Spinal cord (tissue), 10 donors: Measurements from ENCODE around the gene COX11. TPM values are rescaled to one million over a fixed set of nuclear protein-coding genes. Genes with fewer than 3 reads are reported as not detected.

Experiments
- DNase-seq, 6 donors: peaks; one replicate each; pipeline versions ENCODE4 v3.0.0 to v3.0.0-alpha.2; 2013 to 2015; ENCODE audit warnings: low spot score in 6 of 6, low read depth in 4 of 6
- H3K27ac ChIP-seq: one replicate; pipeline ENCODE4 v1.5.1; 2013; ENCODE audit warnings: low read depth, low read length, control low read depth
- H3K27me3 ChIP-seq: one replicate; pipeline ENCODE4 v1.6.1; 2013; ENCODE audit warnings: low read length; ENCODE audit not compliant: control insufficient read depth, insufficient read depth
- H3K36me3 ChIP-seq: one replicate; pipeline ENCODE4 v1.6.1; 2013; ENCODE audit warnings: low read length; ENCODE audit not compliant: control insufficient read depth, insufficient read depth
- H3K4me1 ChIP-seq: one replicate; pipeline ENCODE4 v1.6.1; 2013; ENCODE audit warnings: low read length; ENCODE audit not compliant: control insufficient read depth, insufficient read depth
- H3K4me3 ChIP-seq: one replicate; pipeline ENCODE4 v1.5.1; 2013; ENCODE audit warnings: low read depth, low read length, control low read depth
- H3K9me3 ChIP-seq: one replicate; pipeline ENCODE4 v1.6.1; 2013; ENCODE audit warnings: low read length; ENCODE audit not compliant: control insufficient read depth, insufficient read depth
- WGBS: methylation state at CpG from one replicate; pipeline ENCODE4 v1.1.5; 2013; ENCODE audit warnings: missing lambda C conversion rate; ENCODE audit not compliant: insufficient coverage; 5-methylcytosine and 5-hydroxymethylcytosine counted together
- polyA plus RNA-seq, 2 donors: library from polyadenylated mRNA; unstranded; fragments of 120-200 nt; gene quantifications; one replicate each; pipeline ENCODE4 v1.2.1, GENCODE V29; 2013; ENCODE audit not compliant: insufficient read length in 2 of 2
- small RNA-seq: library from RNA; depleted of rRNA; stranded (forward); fragments of <200 nt; gene quantifications from one replicate; pipeline ENCODE3, GENCODE V24; 2014; ENCODE audit warnings: low replicate concordance
- total RNA-seq, 2 donors: library from RNA; depleted of rRNA in 1 of 2; stranded (reverse); fragments of 120-200 nt in 1 of 2; fragments of >200 nt in 1 of 2; gene quantifications; one replicate each; pipeline versions ENCODE4 v1.2.3 to v1.2.4, GENCODE V29; 2013 to 2014
- donor health status: healthy.

The COX11 gene
- total and polyA plus RNA-seq, 4 donors: 66.5 to 81.0 (median 77.2) TPM

DNA sequence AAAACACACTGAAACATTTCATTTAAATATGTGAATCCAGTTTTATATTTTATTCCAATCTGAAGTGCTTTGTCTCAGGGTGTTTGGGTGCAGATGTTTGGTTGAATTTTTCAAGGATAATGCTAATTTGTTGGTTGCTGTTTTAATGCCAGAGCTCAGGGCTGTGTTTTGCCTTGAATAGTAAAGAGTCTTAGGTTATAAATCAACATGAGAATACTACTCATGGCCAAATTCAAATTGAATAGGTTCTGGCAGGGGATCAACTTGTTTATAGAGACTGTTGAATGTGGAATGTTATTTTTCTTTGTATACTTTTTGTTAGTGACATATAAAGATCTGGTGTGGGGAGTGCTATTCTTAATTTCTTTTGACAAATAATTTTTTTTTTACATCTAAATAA is 49.0 kb downstream of the COX11 start:
- H3K4me3 ChIP-seq: no peak overlapping the region
- H3K27ac ChIP-seq: no peak overlapping the region
- no peaks in the 10 kb centered on the region for H3K27me3 ChIP-seq
- no peaks in the 10 kb centered on the region for H3K9me3 ChIP-seq
- H3K4me1 ChIP-seq: peaks cover 6% of the 10 kb centered on the region
- no peaks in the 10 kb centered on the region for H3K36me3 ChIP-seq
- DNase-seq: peak in 2 of 6 donors; percentile 32 to 41

DNA sequence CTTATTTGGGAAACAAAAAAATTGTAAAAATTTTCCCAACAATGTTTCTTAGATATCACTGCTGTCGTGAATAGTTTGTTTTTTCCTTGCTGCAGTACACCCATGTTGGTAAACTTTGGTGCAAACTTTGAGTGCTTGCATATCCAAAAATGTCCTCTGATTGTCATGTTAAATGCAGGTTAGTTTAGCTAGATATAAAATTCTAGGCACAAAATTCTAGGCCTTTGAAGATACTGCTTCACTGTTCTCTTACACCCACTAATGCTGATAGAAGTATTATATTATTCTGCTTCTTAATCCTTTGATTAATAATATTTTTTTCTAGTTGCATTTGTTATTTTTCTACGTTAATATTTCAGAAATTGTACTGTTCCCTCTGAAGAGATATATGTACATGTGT is 51.7 kb downstream of the COX11 start:
- DNase-seq: no peak
- no peak overlapping the region for H3K4me3 ChIP-seq
- H3K27ac ChIP-seq: no peak overlapping the region
- H3K9me3 ChIP-seq: no peaks in the 10 kb centered on the region
- H3K27me3 ChIP-seq: no peaks in the 10 kb centered on the region
- H3K36me3 ChIP-seq: no peaks in the 10 kb centered on the region
- WGBS: no CpG with 5 or more reads among the region's 2 CpGs
- H3K4me1 ChIP-seq: peaks cover 6% of the 10 kb centered on the region

Small RNA genes within 50 kb of the gene (small RNA-seq; reads per million reads assigned to genes)
- not detected for gene AC007485.1

Other genes with a start within 250 kb of the COX11 start
- gene TOM1L1, start 67.8 kb downstream of the COX11 start, total RNA-seq: 10 to 100 TPM; 27.9 to 32.3 TPM
- gene TOM1L1, start 67.8 kb downstream of the COX11 start, polyA plus RNA-seq: 10 to 100 TPM; 17.2 to 20.7 TPM
- 10 to 100 TPM; 20.4 to 22.8 TPM for gene STXBP4, start 111 bp upstream of the COX11 start, total RNA-seq
- gene STXBP4, start 111 bp upstream of the COX11 start, polyA plus RNA-seq: 1 to 10 TPM; 5.1 to 7.0 TPM